Panc1 (cell line): ENCODE measurements around the gene NAA60.

ENCODE experiments used
- CTCF ChIP-seq: fragments of 450-650 bp; IDR thresholded peaks from 2 replicates; pipeline ENCODE4 v1.5.1; 2017; ENCODE audit warnings: mild to moderate bottlenecking
- TCF7L2 ChIP-seq: IDR thresholded peaks from 2 replicates; pipeline ENCODE4 v1.6.1; 2011; ENCODE audit warnings: mild to moderate bottlenecking, low read depth, low read length, inconsistent platforms

- TF ChIP-seq TCF7L2 (no peak), CTCF (no peak)
These were observed 32.3 kb downstream of the NAA60 start for GRCh38 chr16:3475604-3476375.
